PFSK-1 (cell line): ENCODE measurements around the gene PACSIN1.

Source experiments
- POLR2AphosphoS5 ChIP-seq: IDR thresholded peaks from 2 replicates; pipeline ENCODE4 v1.6.1; 2012; ENCODE audit warnings: low read depth, mild to moderate bottlenecking, control low read depth, low read length, moderate library complexity
- SIN3A ChIP-seq: IDR thresholded peaks from 2 replicates; pipeline ENCODE4 v1.6.1; 2012; ENCODE audit warnings: mild to moderate bottlenecking, low read length, moderate library complexity, borderline replicate concordance; ENCODE audit not compliant: insufficient read depth
- TAF1 ChIP-seq: IDR thresholded peaks from 2 replicates; pipeline ENCODE4 v1.6.1; 2012; ENCODE audit warnings: low read length, control low read depth, borderline replicate concordance; ENCODE audit not compliant: insufficient read depth
- TF ChIP-seq, protein P1 (sequence below), 2 experiments: IDR thresholded peaks; 2 replicates each; pipeline versions ENCODE4 v1.6.1 to v1.8.0; 2011 to 2012; ENCODE audit warnings: low read depth in 2 of 2, low read length in 2 of 2, control low read depth in 1 of 2, inconsistent platforms in 1 of 2, mild to moderate bottlenecking in 1 of 2, moderate library complexity in 1 of 2; ENCODE audit not compliant: insufficient read depth in 1 of 2

DNA sequence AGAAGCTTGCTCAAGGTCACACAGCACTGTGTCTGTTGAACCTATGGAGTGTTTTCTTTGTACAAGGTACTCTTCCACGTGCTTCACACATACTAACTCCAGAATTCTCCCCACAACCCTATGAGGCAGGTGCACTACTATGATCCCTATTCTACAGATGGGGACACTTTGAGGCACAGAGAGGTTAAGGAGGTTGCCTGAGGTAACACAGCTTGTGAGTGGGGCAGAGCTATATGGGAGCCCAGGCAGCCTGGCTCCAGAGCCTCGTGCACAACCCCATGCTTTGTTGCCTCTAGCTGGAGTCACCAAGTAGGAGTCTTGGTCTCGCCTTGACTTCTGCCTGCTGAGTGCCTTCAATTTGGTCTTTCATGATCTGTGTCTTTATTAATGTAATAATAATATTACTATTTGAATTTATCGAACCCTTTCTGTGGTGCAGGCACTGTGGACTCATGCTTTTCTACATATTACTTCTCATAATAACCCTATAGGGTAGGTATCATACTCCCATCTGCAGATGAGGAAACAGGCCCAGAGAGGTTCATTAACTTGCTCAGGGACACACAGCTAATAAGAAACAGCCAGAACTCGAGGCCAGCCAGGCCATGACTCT, 103.6 kb downstream of the PACSIN1 start:
- TF ChIP-seq TAF1 (no peak), POLR2AphosphoS5 (no peak), SIN3A (no peak)
- TF ChIP-seq, protein P1, sequence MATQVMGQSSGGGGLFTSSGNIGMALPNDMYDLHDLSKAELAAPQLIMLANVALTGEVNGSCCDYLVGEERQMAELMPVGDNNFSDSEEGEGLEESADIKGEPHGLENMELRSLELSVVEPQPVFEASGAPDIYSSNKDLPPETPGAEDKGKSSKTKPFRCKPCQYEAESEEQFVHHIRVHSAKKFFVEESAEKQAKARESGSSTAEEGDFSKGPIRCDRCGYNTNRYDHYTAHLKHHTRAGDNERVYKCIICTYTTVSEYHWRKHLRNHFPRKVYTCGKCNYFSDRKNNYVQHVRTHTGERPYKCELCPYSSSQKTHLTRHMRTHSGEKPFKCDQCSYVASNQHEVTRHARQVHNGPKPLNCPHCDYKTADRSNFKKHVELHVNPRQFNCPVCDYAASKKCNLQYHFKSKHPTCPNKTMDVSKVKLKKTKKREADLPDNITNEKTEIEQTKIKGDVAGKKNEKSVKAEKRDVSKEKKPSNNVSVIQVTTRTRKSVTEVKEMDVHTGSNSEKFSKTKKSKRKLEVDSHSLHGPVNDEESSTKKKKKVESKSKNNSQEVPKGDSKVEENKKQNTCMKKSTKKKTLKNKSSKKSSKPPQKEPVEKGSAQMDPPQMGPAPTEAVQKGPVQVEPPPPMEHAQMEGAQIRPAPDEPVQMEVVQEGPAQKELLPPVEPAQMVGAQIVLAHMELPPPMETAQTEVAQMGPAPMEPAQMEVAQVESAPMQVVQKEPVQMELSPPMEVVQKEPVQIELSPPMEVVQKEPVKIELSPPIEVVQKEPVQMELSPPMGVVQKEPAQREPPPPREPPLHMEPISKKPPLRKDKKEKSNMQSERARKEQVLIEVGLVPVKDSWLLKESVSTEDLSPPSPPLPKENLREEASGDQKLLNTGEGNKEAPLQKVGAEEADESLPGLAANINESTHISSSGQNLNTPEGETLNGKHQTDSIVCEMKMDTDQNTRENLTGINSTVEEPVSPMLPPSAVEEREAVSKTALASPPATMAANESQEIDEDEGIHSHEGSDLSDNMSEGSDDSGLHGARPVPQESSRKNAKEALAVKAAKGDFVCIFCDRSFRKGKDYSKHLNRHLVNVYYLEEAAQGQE (IDR thresholded peaks at IDR 0.05; ENCODE audit: insufficient read depth in 1 of 2, low read depth in 2 of 2, low read length in 2 of 2), result no peak
